Parathyroid adenoma (tissue), 2 donors: ENCODE data around the gene FRK.

ENCODE experiments used
- H2AFZ ChIP-seq: fragments of 300-600 bp; sonication (generic); one replicate; pipeline ENCODE4 v1.7.0; 2017; ENCODE audit warnings: antibody characterized with exemption, mild to moderate bottlenecking
- H3K27ac ChIP-seq: fragments of 300-600 bp; sonication (generic); one replicate; pipeline ENCODE4 v1.7.0; 2017
- H3K27me3 ChIP-seq: fragments of 300-600 bp; sonication (generic); one replicate; pipeline ENCODE4 v1.7.0; 2017; ENCODE audit warnings: low read length; ENCODE audit not compliant: control insufficient read depth, insufficient read depth
- H3K36me3 ChIP-seq: fragments of 300-600 bp; sonication (generic); one replicate; pipeline ENCODE4 v1.7.0; 2017; ENCODE audit warnings: low read length; ENCODE audit not compliant: control insufficient read depth, insufficient read depth
- H3K4me1 ChIP-seq: fragments of 300-600 bp; sonication (generic); one replicate; pipeline ENCODE4 v1.7.0; 2017; ENCODE audit warnings: control low read depth
- H3K4me2 ChIP-seq: fragments of 300-600 bp; sonication (generic); one replicate; pipeline ENCODE4 v1.7.0; 2017; ENCODE audit warnings: low read length
- H3K4me3 ChIP-seq: fragments of 300-600 bp; sonication (generic); one replicate; pipeline ENCODE4 v1.7.0; 2017; ENCODE audit warnings: low read depth, low read length
- H3K79me2 ChIP-seq: fragments of 300-600 bp; sonication (generic); one replicate; pipeline ENCODE4 v1.7.0; 2017; ENCODE audit warnings: control low read depth
- H3K9ac ChIP-seq: fragments of 300-600 bp; sonication (generic); one replicate; pipeline ENCODE4 v1.7.0; 2017; ENCODE audit warnings: mild to moderate bottlenecking
- H3K9me3 ChIP-seq: fragments of 300-600 bp; sonication (generic); one replicate; pipeline ENCODE4 v1.7.0; 2017; ENCODE audit warnings: low read length; ENCODE audit not compliant: control insufficient read depth
- CTCF ChIP-seq: fragments of 300-600 bp; sonication (generic); IDR thresholded peaks from one replicate; pipeline ENCODE4 v1.7.0; 2017; ENCODE audit warnings: antibody characterized with exemption, mild to moderate bottlenecking
- donor health status: primary hyperparathyroidism.

The FRK gene

GRCh38 chr6:115882174-115882573, 178.5 kb downstream of the FRK start:
- Histone ChIP-seq H3K4me3 (no peak overlapping the region), H3K4me2 (no peak overlapping the region), H3K27me3 (no peaks in the 10 kb centered on the region), H3K36me3 (no peaks in the 10 kb centered on the region), H3K9ac (no peak overlapping the region), H3K4me1 (no peaks in the 10 kb centered on the region), H3K9me3 (no peaks in the 10 kb centered on the region), H3K79me2 (no peaks in the 10 kb centered on the region), H3K27ac (no peak overlapping the region), H2AFZ (no peak overlapping the region)
- no peak for TF ChIP-seq CTCF
